ENCODE measurements around the gene DHRSX. TPM values are rescaled to one million over a fixed set of nuclear protein-coding genes. Genes with fewer than 3 reads are reported as not detected.

The DHRSX gene
- total and polyA plus RNA-seq, 10 of the 15 experiments (the other 5 are each of a cell fraction or from before 2014, with no cell fraction given), result 1.7 to 39.5 (median 16.5) TPM

- TF ChIP-seq ZBTB4 (CRISPR knock-in tag; IDR thresholded peaks at IDR 0.05), result peak; percentile 82
- no peak for TF ChIP-seq ZBED1 (IDR thresholded peaks at IDR 0.05; ENCODE audit: borderline replicate concordance)
- TF ChIP-seq RUNX3 (IDR thresholded peaks at IDR 0.05; ENCODE audit: low read length), result peak; percentile 52; the same call in 1 of the 2 replicates
- TF ChIP-seq BCL11A (IDR thresholded peaks at IDR 0.05; ENCODE audit: low read depth, low read length), result no peak
- no peak for TF ChIP-seq CBX3 (IDR thresholded peaks at IDR 0.05; ENCODE audit: borderline replicate concordance, low read depth)
- TF ChIP-seq, protein P1, sequence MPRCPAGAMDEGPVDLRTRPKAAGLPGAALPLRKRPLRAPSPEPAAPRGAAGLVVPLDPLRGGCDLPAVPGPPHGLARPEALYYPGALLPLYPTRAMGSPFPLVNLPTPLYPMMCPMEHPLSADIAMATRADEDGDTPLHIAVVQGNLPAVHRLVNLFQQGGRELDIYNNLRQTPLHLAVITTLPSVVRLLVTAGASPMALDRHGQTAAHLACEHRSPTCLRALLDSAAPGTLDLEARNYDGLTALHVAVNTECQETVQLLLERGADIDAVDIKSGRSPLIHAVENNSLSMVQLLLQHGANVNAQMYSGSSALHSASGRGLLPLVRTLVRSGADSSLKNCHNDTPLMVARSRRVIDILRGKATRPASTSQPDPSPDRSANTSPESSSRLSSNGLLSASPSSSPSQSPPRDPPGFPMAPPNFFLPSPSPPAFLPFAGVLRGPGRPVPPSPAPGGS (IDR thresholded peaks at IDR 0.05; ENCODE audit: borderline replicate concordance, insufficient read depth, low read depth, low read length, poor library complexity, severe bottlenecking), result no peak
- TF ChIP-seq SIX5 (IDR thresholded peaks at IDR 0.05; ENCODE audit: low read depth, low read length, severe bottlenecking), result peak; percentile 6
Observed at GRCh38 chrX:2521927-2522386, 21.2 kb upstream of the DHRSX start (continued).
